ENCODE measurements around the gene TPCN2.

GRCh38 chr11:69121621-69122325 is 73.0 kb downstream of the TPCN2 start:
- no peak for TF ChIP-seq POLR2AphosphoS5 (IDR thresholded peaks at IDR 0.05)
- TF ChIP-seq CTCF (IDR thresholded peaks at IDR 0.05): no peak
